Adipocyte (in vitro differentiated cells): ENCODE measurements around the gene CHRNE.

Experiments
- DNase-seq: peaks from one replicate; pipeline ENCODE4 v3.0.0-alpha.2; 2015; ENCODE audit warnings: low read depth
- H3K27me3 ChIP-seq: replicated peaks from 2 replicates; pipeline ENCODE4 v1.7.0; 2013; ENCODE audit warnings: mild to moderate bottlenecking, low read length, moderate library complexity; ENCODE audit not compliant: control insufficient read depth, insufficient read depth
- H3K36me3 ChIP-seq: 2 replicates; pipeline ENCODE4 v1.7.0; 2013; ENCODE audit warnings: low read length, mild to moderate bottlenecking, moderate library complexity; ENCODE audit not compliant: control insufficient read depth, insufficient read depth, severe bottlenecking
- H3K4me1 ChIP-seq: 2 replicates; pipeline ENCODE4 v1.7.0; 2013; ENCODE audit warnings: mild to moderate bottlenecking, low read length, moderate library complexity; ENCODE audit not compliant: control insufficient read depth, insufficient read depth
- H3K4me3 ChIP-seq: 2 replicates; pipeline ENCODE4 v1.7.0; 2013; ENCODE audit warnings: mild to moderate bottlenecking, low read length, moderate library complexity
- H3K9ac ChIP-seq: 2 replicates; pipeline ENCODE4 v1.7.0; 2013; ENCODE audit warnings: mild to moderate bottlenecking, low read length, moderate library complexity
- H3K9me3 ChIP-seq: 2 replicates; pipeline ENCODE4 v1.7.0; 2013; ENCODE audit warnings: mild to moderate bottlenecking, low read length, moderate library complexity; ENCODE audit not compliant: control insufficient read depth

CHRNE gene

DNA sequence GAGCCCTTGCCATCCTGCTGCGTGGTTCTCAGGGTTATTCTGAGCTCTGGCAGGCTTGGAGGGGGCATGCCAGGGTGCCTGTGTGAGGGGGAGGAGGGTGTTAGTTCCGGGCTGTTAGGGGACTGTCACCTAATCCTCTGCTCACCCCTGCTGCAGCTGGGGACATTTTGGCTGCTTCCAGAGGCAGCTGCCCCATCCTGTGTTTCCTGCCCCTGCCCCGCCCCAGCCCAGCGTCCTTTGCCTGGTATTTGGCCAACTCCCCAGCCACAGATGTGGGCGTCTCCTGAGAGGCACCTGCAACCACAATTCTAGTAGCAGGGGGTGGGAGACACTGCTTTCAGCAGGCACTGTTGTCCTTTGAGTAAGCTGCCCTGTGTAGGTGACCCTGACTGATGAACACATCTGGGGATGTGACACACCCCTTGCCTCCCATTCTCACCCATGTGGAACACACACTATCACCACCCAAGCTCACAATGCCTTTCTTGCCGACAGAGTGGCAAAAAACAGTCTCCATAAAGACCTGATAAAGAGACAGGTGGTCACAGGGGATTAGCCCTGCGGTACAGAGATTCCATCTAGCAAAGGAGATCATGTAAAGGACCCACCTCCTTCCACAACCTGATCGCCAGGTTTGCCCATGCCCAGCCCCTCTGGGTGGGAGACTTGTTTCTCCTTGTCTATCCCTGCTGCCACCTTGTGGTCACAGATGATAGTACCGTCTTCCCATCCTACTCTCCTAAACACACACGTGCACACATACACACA lies at the start of gene CHRNE:
TSS of gene CHRNE (minus strand) at position 48 of the 768 bp plus-strand sequence. CDS start at position 13, 35 bp downstream.
- peaks cover 10% of the 10 kb centered on the region for H3K27me3 ChIP-seq
- H3K4me1 ChIP-seq = peaks cover 6% of the 10 kb centered on the region
- peak; percentile 90 for DNase-seq
- H3K9me3 ChIP-seq = no peaks in the 10 kb centered on the region
- no peak within 1 kb of the TSS for H3K4me3 ChIP-seq
- H3K36me3 ChIP-seq = no peaks in the 10 kb centered on the region
- no peak within 1 kb of the TSS for H3K9ac ChIP-seq

DNA sequence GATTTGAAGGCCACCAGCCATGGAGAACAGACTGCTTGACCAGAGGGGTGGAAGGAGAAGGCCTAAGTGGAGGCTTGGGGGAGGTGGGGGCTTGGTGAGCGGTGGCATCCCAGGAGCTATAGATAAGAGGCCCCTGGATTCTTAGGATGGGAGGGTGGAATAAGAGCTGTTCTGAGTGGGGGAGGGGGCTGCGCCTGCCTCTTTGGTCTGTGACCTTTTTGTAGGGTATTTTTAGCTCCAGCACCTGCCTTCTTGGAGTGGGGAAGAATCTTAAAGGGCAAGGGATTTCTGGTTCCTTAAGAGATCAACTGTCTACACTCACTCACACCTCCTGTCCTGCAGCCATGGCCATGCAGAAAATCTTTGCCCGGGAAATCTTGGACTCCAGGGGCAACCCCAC lies 48.6 kb upstream of the CHRNE start:
- no peak for DNase-seq
- no peaks in the 10 kb centered on the region for H3K27me3 ChIP-seq
- H3K9me3 ChIP-seq = no peaks in the 10 kb centered on the region
- H3K4me3 ChIP-seq = no peak overlapping the region
- H3K36me3 ChIP-seq = peaks cover 3% of the 10 kb centered on the region
- no peak overlapping the region for H3K9ac ChIP-seq
- peaks cover 28% of the 10 kb centered on the region for H3K4me1 ChIP-seq

DNA sequence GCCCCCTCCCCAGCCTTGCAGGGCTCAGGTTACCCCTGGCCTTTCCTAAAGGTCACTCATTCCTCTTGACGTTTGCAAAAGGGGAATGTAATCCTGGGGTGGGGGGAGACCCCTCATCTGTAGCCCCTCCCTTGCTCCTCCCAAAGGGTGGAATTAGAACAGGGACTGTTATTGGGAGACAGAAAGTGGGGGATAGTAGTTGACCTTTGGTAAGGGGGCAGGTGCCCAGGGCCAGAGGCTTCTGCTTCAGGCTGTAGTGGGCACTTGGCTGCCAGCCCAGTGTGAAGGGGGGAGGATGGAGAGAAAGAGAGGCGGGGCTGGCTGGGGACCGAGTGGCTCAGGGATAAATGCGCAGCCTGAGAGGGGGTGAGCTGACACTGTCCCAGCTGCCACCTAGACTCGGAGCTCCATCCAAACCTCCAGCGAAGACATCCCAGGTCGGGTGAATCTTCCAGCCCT lies 47.9 kb upstream of the CHRNE start, which contains the start of gene ENO3:
TSS of gene ENO3 (plus strand) at position 374 of the 459 bp plus-strand sequence. CDS start 711 bp downstream, outside the sequence.
- Histone ChIP-seq H3K27me3 (no peaks in the 10 kb centered on the region), H3K36me3 (peaks cover 10% of the 10 kb centered on the region), H3K4me3 (peak within 1 kb of the TSS; percentile 77), H3K4me1 (peaks cover 35% of the 10 kb centered on the region), H3K9ac (peak within 1 kb of the TSS; percentile 87), H3K9me3 (no peaks in the 10 kb centered on the region)
- DNase-seq = no peak

DNA sequence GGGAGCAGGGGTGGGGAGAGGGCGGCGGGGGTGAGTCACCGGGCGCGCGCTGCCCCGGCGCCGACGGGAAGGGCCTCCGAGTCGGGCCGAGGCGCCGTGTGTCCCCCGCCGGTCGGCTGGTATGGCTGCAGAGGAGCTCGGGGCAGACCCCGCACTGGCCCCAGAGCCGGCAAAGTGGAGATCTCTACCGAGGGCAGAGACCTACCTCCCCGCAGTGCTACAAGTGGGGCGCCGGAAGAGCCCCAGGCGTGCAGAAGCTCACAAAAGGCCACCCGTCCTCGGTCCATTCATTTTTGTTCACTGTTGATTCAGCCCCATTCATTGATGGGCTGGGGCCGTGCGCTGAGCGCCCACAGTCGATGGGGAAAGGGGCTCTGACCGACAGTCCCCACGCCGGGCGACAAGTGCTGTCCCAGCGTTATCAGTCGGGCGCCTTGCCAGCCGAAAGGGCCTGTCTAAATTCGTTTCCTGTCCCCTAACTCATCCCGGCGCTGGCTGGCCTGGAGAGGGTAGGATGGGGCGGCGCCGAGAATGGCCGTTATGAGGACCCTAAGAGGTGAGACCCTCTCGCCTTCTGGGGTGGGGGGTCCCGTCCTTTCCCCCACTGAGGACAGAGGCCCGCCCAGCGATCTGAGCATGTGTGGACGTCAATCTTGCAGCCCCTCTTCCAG lies 47.3 kb upstream of the CHRNE start:
- H3K9ac ChIP-seq = peak overlapping the region; percentile 87
- peaks cover 16% of the 10 kb centered on the region for H3K36me3 ChIP-seq
- peak overlapping the region; percentile 77 for H3K4me3 ChIP-seq
- no peak for DNase-seq
- peaks cover 41% of the 10 kb centered on the region for H3K4me1 ChIP-seq
- no peaks in the 10 kb centered on the region for H3K9me3 ChIP-seq
- H3K27me3 ChIP-seq = no peaks in the 10 kb centered on the region

DNA sequence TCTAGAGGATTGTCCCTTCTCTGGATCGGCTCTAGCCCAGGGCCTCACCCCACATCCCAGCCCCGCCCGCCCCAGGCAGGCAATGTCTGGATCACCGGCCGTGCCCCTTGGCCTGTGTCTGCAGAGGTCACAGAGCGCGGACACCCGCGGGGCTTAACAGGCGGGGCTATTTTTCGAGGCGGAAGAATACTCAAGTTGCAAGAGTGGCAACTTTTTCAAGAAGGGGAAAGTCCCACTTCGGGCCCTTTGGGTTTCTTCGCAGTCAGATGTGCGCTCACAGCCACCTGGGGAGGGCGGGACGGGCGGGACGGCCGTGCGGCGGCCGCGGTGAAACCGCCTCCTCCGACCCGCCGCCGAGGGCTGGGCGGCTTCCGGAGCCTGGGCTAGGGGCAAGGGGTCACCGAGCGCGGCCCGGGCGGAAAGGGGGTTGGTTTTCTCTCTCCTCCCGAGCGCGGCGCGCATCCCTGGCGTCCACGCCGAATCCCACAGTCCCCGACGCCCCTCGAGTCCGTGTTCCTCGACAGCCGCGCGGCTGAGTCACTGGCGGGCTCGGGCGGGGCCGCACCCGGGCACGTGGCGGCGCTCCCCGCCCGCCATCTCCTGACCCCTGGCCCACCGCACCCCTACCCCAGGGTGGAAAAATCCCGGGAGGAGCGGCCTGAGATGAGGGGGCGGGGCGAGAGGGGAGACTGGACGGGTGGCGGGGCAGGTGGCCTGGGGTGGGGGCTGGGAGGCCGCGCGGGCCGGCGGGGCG lies 46.6 kb upstream of the CHRNE start:
- H3K9me3 ChIP-seq = no peaks in the 10 kb centered on the region
- peak overlapping the region; percentile 100 for H3K9ac ChIP-seq
- H3K36me3 ChIP-seq = peaks cover 22% of the 10 kb centered on the region
- no peaks in the 10 kb centered on the region for H3K27me3 ChIP-seq
- peaks cover 48% of the 10 kb centered on the region for H3K4me1 ChIP-seq
- DNase-seq = peak; percentile 84
- peak overlapping the region; percentile 98 for H3K4me3 ChIP-seq

DNA sequence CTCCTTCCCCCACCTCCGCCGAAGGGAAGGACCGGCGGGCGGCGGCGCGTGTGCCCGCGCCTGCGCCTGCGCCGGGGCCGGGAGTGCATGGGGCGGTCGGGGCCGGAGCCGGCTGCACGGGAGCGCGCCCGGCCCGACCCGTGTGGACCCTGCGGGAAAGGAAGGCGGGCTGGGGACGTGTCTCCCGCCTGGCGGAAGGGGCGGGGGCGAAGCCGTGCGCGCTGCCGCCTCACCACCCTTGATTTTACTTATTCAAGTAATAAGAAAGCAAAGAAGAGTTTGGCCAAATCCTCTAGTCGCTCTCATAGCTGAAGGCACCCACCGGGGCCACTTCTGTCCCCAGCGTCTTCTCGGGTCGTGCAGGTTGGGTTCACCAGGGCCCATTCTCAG lies 46.0 kb upstream of the CHRNE start:
- no peaks in the 10 kb centered on the region for H3K9me3 ChIP-seq
- peak overlapping the region; percentile 100 for H3K9ac ChIP-seq
- peaks cover 28% of the 10 kb centered on the region for H3K36me3 ChIP-seq
- H3K4me3 ChIP-seq = peak overlapping the region; percentile 98
- DNase-seq = peak; percentile 95
- no peaks in the 10 kb centered on the region for H3K27me3 ChIP-seq
- H3K4me1 ChIP-seq = peaks cover 45% of the 10 kb centered on the region

DNA sequence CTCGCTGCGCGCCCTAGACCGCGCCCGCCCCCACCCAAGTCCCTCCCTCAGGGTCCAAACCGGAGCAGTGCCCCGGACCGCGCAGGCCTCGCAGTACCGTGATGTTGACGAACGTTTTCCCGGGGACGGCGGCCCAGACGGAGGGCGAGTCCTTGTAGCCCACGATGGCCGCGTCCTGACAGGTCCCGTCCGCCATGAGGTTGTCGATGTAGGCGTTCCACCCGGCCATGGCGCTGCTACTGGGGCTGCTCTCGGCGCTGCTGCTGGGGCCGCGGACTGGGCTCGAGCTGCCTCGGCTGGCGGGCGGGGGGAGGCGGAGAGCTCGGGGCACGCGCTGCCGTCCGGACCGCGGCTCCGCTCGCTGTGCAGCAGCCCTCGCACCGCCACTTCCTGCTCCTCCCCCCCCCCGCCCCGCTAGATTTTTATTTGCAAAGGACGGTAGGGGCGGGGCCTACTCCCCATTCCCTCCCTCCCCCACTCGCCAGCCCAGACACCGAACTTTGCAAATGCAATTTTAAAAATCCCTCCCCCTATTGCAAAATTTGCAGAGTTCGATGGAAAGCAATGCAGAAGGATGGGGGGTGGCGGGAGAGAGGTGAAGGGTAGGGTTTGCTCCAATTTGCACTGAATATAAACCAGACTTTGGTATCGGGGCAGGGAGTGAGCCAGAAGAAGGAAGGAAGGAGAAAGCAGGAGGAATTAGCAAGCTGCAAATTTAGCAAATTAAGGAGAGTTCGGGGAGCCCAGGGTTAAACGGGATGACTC lies 45.5 kb upstream of the CHRNE start, which contains the start of gene PFN1:
TSS of gene PFN1 (minus strand) at position 365 of the 765 bp plus-strand sequence. CDS start at position 229, 136 bp downstream.
- Histone ChIP-seq H3K9me3 (no peaks in the 10 kb centered on the region), H3K36me3 (peaks cover 34% of the 10 kb centered on the region), H3K9ac (peak within 1 kb of the TSS; percentile 100), H3K27me3 (no peaks in the 10 kb centered on the region), H3K4me1 (peaks cover 42% of the 10 kb centered on the region), H3K4me3 (peak within 1 kb of the TSS; percentile 98)
- peak; percentile 98 for DNase-seq

DNA sequence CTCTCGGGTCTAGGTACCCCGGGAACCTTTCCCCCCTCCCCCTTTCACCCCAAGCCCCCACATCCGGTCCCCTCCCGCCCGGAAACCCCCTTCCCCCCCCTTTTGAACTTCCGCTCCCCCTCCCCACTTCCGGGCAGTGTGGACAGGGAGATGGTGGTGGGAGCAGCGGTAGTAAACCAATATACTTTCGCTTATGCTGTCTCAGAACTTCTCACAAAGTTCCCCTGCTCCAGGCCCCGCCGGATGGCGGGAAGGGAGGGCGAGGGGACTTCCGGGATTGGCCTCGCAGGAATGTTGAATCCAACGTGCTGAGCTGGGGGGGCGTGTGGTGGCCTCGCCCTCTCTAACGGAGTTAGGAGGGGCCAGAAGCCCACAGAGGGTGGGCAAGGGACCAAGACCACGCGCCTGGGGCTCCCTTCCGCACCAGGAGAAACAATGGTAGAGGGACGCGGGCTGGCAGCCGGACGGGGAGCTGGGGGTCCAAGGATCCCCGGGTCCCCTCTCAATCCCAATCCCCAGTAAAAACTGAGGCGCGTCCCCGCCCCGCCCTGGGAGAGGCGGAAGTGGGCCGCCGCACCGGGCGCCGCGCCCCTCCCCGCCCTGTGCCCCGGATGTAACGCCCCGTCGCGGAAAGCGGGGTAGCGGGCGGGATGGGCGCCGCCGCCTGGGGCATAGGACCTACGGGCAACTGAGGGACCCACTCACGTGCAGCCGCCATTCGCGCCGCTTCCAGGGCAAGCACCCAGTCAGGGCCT lies 44.7 kb upstream of the CHRNE start:
- H3K4me1 ChIP-seq = peaks cover 41% of the 10 kb centered on the region
- no peaks in the 10 kb centered on the region for H3K27me3 ChIP-seq
- peak; percentile 74 for DNase-seq
- peaks cover 41% of the 10 kb centered on the region for H3K36me3 ChIP-seq
- H3K9ac ChIP-seq = peak overlapping the region; percentile 100
- H3K4me3 ChIP-seq = peak overlapping the region; percentile 98
- no peaks in the 10 kb centered on the region for H3K9me3 ChIP-seq

DNA sequence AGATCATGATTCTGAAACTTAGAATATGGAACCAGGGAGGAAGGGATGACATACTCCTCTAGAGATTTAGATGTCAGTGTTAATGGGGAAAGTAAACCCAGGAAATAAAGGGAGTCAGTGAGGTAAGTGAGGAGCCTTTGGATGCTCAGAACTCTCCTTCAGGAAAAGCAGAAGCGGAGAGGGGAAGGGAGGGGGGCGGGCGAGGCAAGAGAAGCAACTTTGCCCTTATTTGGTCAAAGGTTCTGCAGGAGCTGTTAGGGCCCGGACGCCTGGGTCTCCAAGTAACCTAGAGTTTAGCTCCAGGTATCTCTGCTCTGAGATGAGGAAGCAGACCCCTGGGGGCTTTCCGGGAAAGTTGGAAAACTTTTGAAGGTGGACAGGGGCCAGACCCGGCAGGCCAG lies 44.1 kb upstream of the CHRNE start:
- Histone ChIP-seq H3K4me1 (peaks cover 41% of the 10 kb centered on the region), H3K9me3 (no peaks in the 10 kb centered on the region), H3K9ac (peak overlapping the region; percentile 100), H3K4me3 (peak overlapping the region; percentile 98), H3K36me3 (peaks cover 44% of the 10 kb centered on the region), H3K27me3 (no peaks in the 10 kb centered on the region)
- DNase-seq = peak; percentile 36
